H9 (cell line): ENCODE measurements around the gene WDR70. TPM values are rescaled to one million over a fixed set of nuclear protein-coding genes. Genes with fewer than 3 reads are reported as not detected.

Source experiments
- DNase-seq: peaks from one replicate; pipeline ENCODE4 v3.0.0-alpha.2; 2017
- H2AFZ ChIP-seq: one replicate; pipeline ENCODE4 v1.6.1; 2013; ENCODE audit warnings: mild to moderate bottlenecking, low read length, control low read depth, moderate library complexity
- H2AK5ac ChIP-seq: 2 replicates; pipeline ENCODE4 v1.6.1; 2013; ENCODE audit warnings: low read length, control low read depth, mixed read lengths; ENCODE audit not compliant: insufficient read length
- H2BK120ac ChIP-seq: one replicate; pipeline ENCODE4 v1.6.1; 2013; ENCODE audit warnings: low read depth, mild to moderate bottlenecking, low read length, control low read depth, inconsistent platforms; ENCODE audit not compliant: poor library complexity, severe bottlenecking
- H2BK12ac ChIP-seq: 2 replicates; pipeline ENCODE4 v1.6.1; 2013; ENCODE audit warnings: low read length, control low read depth, mixed read lengths, low read depth; ENCODE audit not compliant: insufficient read length
- H2BK15ac ChIP-seq: 2 replicates; pipeline ENCODE4 v1.6.1; 2013; ENCODE audit warnings: low read depth, low read length, control low read depth
- H2BK20ac ChIP-seq: one replicate; pipeline ENCODE4 v1.6.1; 2013; ENCODE audit warnings: low read depth, mild to moderate bottlenecking, low read length, control low read depth, inconsistent platforms; ENCODE audit not compliant: poor library complexity, severe bottlenecking
- H2BK5ac ChIP-seq: 2 replicates; pipeline ENCODE4 v1.6.1; 2013; ENCODE audit warnings: low read length, control low read depth, mixed read lengths; ENCODE audit not compliant: insufficient read length
- H3K14ac ChIP-seq: 2 replicates; pipeline ENCODE4 v1.6.1; 2013; ENCODE audit warnings: low read length, control low read depth; ENCODE audit not compliant: insufficient read depth
- H3K18ac ChIP-seq: 2 replicates; pipeline ENCODE4 v1.6.1; 2013; ENCODE audit warnings: low read depth, mild to moderate bottlenecking, mixed read lengths, low read length, control low read depth; ENCODE audit not compliant: insufficient read length
- H3K23ac ChIP-seq: 2 replicates; pipeline ENCODE4 v1.6.1; 2013; ENCODE audit warnings: low read length, control low read depth, mixed read lengths, low read depth; ENCODE audit not compliant: insufficient read length
- H3K23me2 ChIP-seq: 2 replicates; pipeline ENCODE4 v1.6.1; 2013; ENCODE audit warnings: low read depth, mild to moderate bottlenecking, mixed read lengths, low read length, control low read depth; ENCODE audit not compliant: insufficient read length, poor library complexity, severe bottlenecking
- H3K27ac ChIP-seq: 2 replicates; pipeline ENCODE4 v1.5.1; 2013; ENCODE audit warnings: low read length, control low read depth, mixed read lengths, low read depth; ENCODE audit not compliant: insufficient read length
- H3K27me3 ChIP-seq: 2 replicates; pipeline ENCODE4 v1.6.1; 2013; ENCODE audit warnings: low read length, control low read depth, inconsistent platforms; ENCODE audit not compliant: insufficient read depth
- H3K4ac ChIP-seq: 2 replicates; pipeline ENCODE4 v1.6.1; 2013; ENCODE audit warnings: low read depth, mild to moderate bottlenecking, control low read depth, inconsistent platforms, low read length, moderate library complexity
- H3K4me1 ChIP-seq: 2 replicates; pipeline ENCODE4 v1.6.1; 2013; ENCODE audit warnings: low read length, control low read depth, inconsistent platforms; ENCODE audit not compliant: insufficient read depth
- H3K4me2 ChIP-seq: 2 replicates; pipeline ENCODE4 v1.6.1; 2013; ENCODE audit warnings: low read length, control low read depth, mixed read lengths; ENCODE audit not compliant: insufficient read length, insufficient read depth
- H3K56ac ChIP-seq: 2 replicates; pipeline ENCODE4 v1.6.1; 2013; ENCODE audit warnings: low read depth, mild to moderate bottlenecking, mixed read lengths, low read length, control low read depth; ENCODE audit not compliant: insufficient read length
- H3K79me1 ChIP-seq: 2 replicates; pipeline ENCODE4 v1.6.1; 2013; ENCODE audit warnings: low read depth, mild to moderate bottlenecking, moderate library complexity, low read length, control low read depth, inconsistent platforms; ENCODE audit not compliant: insufficient read depth, poor library complexity, severe bottlenecking
- H3K79me2 ChIP-seq: 2 replicates; pipeline ENCODE4 v1.6.1; 2013; ENCODE audit warnings: low read length, control low read depth, inconsistent platforms; ENCODE audit not compliant: insufficient read depth
- H3K9ac ChIP-seq: 2 replicates; pipeline ENCODE4 v1.6.1; 2013; ENCODE audit warnings: low read length, control low read depth, mixed read lengths; ENCODE audit not compliant: insufficient read length; ENCODE audit errors: extremely low read depth
- H3K9me3 ChIP-seq: one replicate; pipeline ENCODE4 v1.6.1; 2013; ENCODE audit warnings: low read depth, low read length, inconsistent platforms; ENCODE audit not compliant: control insufficient read depth
- H3T11ph ChIP-seq: one replicate; pipeline ENCODE4 v1.6.1; 2013; ENCODE audit warnings: mild to moderate bottlenecking, low read length, control low read depth, inconsistent platforms
- H4K20me1 ChIP-seq: one replicate; pipeline ENCODE4 v1.6.1; 2013; ENCODE audit not compliant: control insufficient read depth, insufficient read length, insufficient read depth
- H4K5ac ChIP-seq: 2 replicates; pipeline ENCODE4 v1.6.1; 2013; ENCODE audit warnings: low read depth, mild to moderate bottlenecking, mixed read lengths, low read length, control low read depth; ENCODE audit not compliant: insufficient read length
- H4K8ac ChIP-seq: replicated peaks from 2 replicates; pipeline ENCODE4 v1.6.1; 2013; ENCODE audit warnings: low read length, control low read depth, mixed read lengths, low read depth; ENCODE audit not compliant: insufficient read length
- H4K91ac ChIP-seq: 2 replicates; pipeline ENCODE4 v1.6.1; 2013; ENCODE audit warnings: low read depth, mild to moderate bottlenecking, moderate library complexity, mixed read lengths, low read length, control low read depth; ENCODE audit not compliant: insufficient read length
- H3K27ac Mint-ChIP-seq, 3 experiments: 2 replicates in 2 of 3; 3 replicates in 1 of 3; pipeline ENCODE4 v1.8.0; 2020 to 2021; ENCODE audit warnings: mixed read lengths in 3 of 3, mild to moderate bottlenecking in 1 of 3, moderate library complexity in 1 of 3
- H3K27me3 Mint-ChIP-seq: 2 replicates; pipeline ENCODE4 v1.8.0; 2021; ENCODE audit warnings: low read depth, mild to moderate bottlenecking, moderate library complexity, mixed read lengths
- H3K36me3 Mint-ChIP-seq, 3 experiments: 2 replicates in 2 of 3; 3 replicates in 1 of 3; pipeline ENCODE4 v1.8.0; 2020 to 2021; ENCODE audit warnings: low read depth in 3 of 3, mixed read lengths in 3 of 3; ENCODE audit not compliant: insufficient read depth in 1 of 3
- H3K4me1 Mint-ChIP-seq, 2 experiments: 2 replicates each; pipeline ENCODE4 v1.8.0; 2020; ENCODE audit warnings: mixed read lengths in 2 of 2
- H3K4me3 Mint-ChIP-seq, 2 experiments: 2 replicates in 1 of 2; 3 replicates in 1 of 2; pipeline ENCODE4 v1.8.0; 2020 to 2021; ENCODE audit warnings: mild to moderate bottlenecking in 2 of 2, mixed read lengths in 2 of 2, moderate library complexity in 1 of 2
- H3K9me3 Mint-ChIP-seq, 2 experiments: 2 replicates in 1 of 2; 3 replicates in 1 of 2; pipeline ENCODE4 v1.8.0; 2020; ENCODE audit warnings: mild to moderate bottlenecking in 2 of 2, mixed read lengths in 2 of 2, moderate library complexity in 1 of 2
- WGBS: extraction: QIAGEN DNeasy Blood & Tissue Kit; methylation state at CpG from one replicate; pipeline ENCODE4 v1.1.7; 2013; ENCODE audit warnings: missing lambda C conversion rate, low lambda C conversion rate, mixed read lengths; ENCODE audit not compliant: insufficient read length; ENCODE audit errors: extremely low coverage; 5-methylcytosine and 5-hydroxymethylcytosine counted together
- total RNA-seq: library from RNA; stranded (reverse); gene quantifications from 2 replicates; pipeline ENCODE4 v1.2.1, GENCODE V29; 2021
- TF ChIP-seq, protein P1 (sequence below): fragments of 200-600 bp; sonication (generic); conservative IDR thresholded peaks from 3 replicates; pipeline ENCODE4 v1.8.0; 2021; ENCODE audit warnings: antibody characterized with exemption, mild to moderate bottlenecking

Gene WDR70
- total RNA-seq, 1 experiment from 2014 or later: 38.1 TPM

DNA sequence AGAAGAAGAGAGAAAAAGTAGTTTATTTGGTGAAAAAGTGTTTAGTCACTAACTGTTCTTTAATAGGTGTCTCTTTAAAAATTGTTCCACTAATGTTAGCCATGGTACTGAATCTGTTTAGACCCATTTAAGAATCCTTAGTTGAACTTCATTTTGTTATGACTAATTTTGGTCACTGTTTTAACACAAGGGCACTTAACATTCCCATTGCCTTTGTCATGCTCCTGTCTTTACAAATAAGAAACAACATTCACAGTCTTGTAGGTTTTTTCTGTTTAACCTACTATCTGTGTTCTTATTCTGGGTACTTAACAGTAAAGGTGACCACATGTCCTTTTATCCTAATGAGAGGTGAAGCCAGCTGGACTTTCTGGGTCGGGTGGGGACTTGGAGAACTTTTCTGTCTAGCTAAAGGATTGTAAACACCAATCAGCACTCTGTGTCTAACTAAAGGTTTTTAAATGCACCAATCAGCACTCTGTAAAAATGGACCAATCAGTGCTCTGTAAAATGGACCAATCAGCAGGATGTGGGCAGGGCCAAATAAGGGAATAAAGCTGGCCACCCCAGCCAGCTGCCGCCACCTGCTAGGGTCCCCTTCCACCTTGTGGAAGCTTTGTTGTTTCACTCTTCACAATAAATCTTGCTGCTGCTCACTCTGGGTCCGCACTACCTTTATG, 116.7 kb downstream of the WDR70 start:
- TF ChIP-seq, protein P1, sequence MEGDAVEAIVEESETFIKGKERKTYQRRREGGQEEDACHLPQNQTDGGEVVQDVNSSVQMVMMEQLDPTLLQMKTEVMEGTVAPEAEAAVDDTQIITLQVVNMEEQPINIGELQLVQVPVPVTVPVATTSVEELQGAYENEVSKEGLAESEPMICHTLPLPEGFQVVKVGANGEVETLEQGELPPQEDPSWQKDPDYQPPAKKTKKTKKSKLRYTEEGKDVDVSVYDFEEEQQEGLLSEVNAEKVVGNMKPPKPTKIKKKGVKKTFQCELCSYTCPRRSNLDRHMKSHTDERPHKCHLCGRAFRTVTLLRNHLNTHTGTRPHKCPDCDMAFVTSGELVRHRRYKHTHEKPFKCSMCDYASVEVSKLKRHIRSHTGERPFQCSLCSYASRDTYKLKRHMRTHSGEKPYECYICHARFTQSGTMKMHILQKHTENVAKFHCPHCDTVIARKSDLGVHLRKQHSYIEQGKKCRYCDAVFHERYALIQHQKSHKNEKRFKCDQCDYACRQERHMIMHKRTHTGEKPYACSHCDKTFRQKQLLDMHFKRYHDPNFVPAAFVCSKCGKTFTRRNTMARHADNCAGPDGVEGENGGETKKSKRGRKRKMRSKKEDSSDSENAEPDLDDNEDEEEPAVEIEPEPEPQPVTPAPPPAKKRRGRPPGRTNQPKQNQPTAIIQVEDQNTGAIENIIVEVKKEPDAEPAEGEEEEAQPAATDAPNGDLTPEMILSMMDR: no peak

More for the DNA sequence above, 116.7 kb downstream of the WDR70 start:
- no peaks in the 10 kb centered on the region for H3K27me3 ChIP-seq
- H2AK5ac ChIP-seq: no peak overlapping the region
- no peak overlapping the region for H2BK120ac ChIP-seq
- no peak overlapping the region for H3K4ac ChIP-seq
- H2BK5ac ChIP-seq: no peak overlapping the region
- no peak overlapping the region for H3K4me2 ChIP-seq
- H2BK12ac ChIP-seq: no peak overlapping the region
- H2BK20ac ChIP-seq: no peak overlapping the region
- no peaks in the 10 kb centered on the region for H3K9me3 Mint-ChIP-seq
- H3K36me3 Mint-ChIP-seq: peaks cover 4 to 9% (median 5%) of the 10 kb centered on the region in 3 experiments; a peak in 6 of 7 replicates
- no peak overlapping the region; a peak in 1 of 7 replicates for H3K27ac Mint-ChIP-seq
- H2BK15ac ChIP-seq: no peak overlapping the region
- DNase-seq: no peak
- H3K23me2 ChIP-seq: no peaks in the 10 kb centered on the region
- no peak overlapping the region for H3K56ac ChIP-seq
- no peak overlapping the region for H3K27ac ChIP-seq
- no peak overlapping the region for H3K18ac ChIP-seq
- WGBS: no CpG with 5 or more reads among the region's 3 CpGs
- peaks cover 0 to 6% of the 10 kb centered on the region in 2 experiments; a peak in 2 of 4 replicates for H3K4me1 Mint-ChIP-seq
- H3K4me3 Mint-ChIP-seq: no peak overlapping the region
- no peak overlapping the region for H4K5ac ChIP-seq
- H4K20me1 ChIP-seq: no peaks in the 10 kb centered on the region
- H3K4me1 ChIP-seq: no peaks in the 10 kb centered on the region
- no peaks in the 10 kb centered on the region for H3K27me3 Mint-ChIP-seq
- no peak overlapping the region for H3K9ac ChIP-seq
- no peak overlapping the region for H3K23ac ChIP-seq
- H4K8ac ChIP-seq: no peak overlapping the region
- H4K91ac ChIP-seq: no peak overlapping the region
- H3T11ph ChIP-seq: no peak overlapping the region
- H3K79me1 ChIP-seq: no peaks in the 10 kb centered on the region
- no peak overlapping the region for H2AFZ ChIP-seq
- H3K9me3 ChIP-seq: no peaks in the 10 kb centered on the region
- H3K14ac ChIP-seq: no peak overlapping the region
- no peaks in the 10 kb centered on the region for H3K79me2 ChIP-seq
